Muscle of leg (tissue), 11 donors: ENCODE measurements around the gene CYTH1. TPM values are rescaled to one million over a fixed set of nuclear protein-coding genes. Genes with fewer than 3 reads are reported as not detected.
A peak's percentile ranks its signal among the peaks of the same experiment; 100 is the strongest.

Experiments used
- DNase-seq: peaks from one replicate; pipeline ENCODE4 v3.0.0; 2013
- H3K27ac ChIP-seq: one replicate; pipeline ENCODE4 v1.5.1; 2013; ENCODE audit warnings: mild to moderate bottlenecking, low read length, control low read depth
- H3K27me3 ChIP-seq: one replicate; pipeline ENCODE4 v1.6.1; 2013; ENCODE audit warnings: low read length; ENCODE audit not compliant: control insufficient read depth, insufficient read depth
- H3K36me3 ChIP-seq: one replicate; pipeline ENCODE4 v1.6.1; 2013; ENCODE audit warnings: low read length; ENCODE audit not compliant: control insufficient read depth, insufficient read depth
- H3K4me1 ChIP-seq: one replicate; pipeline ENCODE4 v1.6.1; 2013; ENCODE audit warnings: low read length; ENCODE audit not compliant: control insufficient read depth, insufficient read depth
- H3K4me3 ChIP-seq: one replicate; pipeline ENCODE4 v1.5.1; 2013; ENCODE audit warnings: low read length, control low read depth
- H3K9me3 ChIP-seq: replicated peaks from 2 replicates; pipeline ENCODE4 v1.6.1; 2013; ENCODE audit warnings: low read depth, low read length; ENCODE audit not compliant: control insufficient read depth
- WGBS: methylation state at CpG from one replicate; pipeline ENCODE4 v1.1.5; 2013; ENCODE audit warnings: missing lambda C conversion rate; ENCODE audit not compliant: insufficient coverage; 5-methylcytosine and 5-hydroxymethylcytosine counted together
- polyA plus RNA-seq, 8 donors: library from polyadenylated mRNA; unstranded; fragments of 120-200 nt; gene quantifications; one replicate each; pipeline versions ENCODE4 v1.2.1 to v1.2.3, GENCODE V29; 2013; ENCODE audit warnings: inconsistent platforms in 1 of 8, low replicate concordance in 1 of 8; ENCODE audit not compliant: insufficient read length in 8 of 8, insufficient read depth in 1 of 8
- total RNA-seq: library from RNA; stranded (reverse); fragments of 120-200 nt; gene quantifications from one replicate; pipeline ENCODE4 v1.2.4, GENCODE V29; 2013

The CYTH1 gene
- total and polyA plus RNA-seq, 9 donors = 17.3 to 26.9 (median 21.1) TPM

DNA sequence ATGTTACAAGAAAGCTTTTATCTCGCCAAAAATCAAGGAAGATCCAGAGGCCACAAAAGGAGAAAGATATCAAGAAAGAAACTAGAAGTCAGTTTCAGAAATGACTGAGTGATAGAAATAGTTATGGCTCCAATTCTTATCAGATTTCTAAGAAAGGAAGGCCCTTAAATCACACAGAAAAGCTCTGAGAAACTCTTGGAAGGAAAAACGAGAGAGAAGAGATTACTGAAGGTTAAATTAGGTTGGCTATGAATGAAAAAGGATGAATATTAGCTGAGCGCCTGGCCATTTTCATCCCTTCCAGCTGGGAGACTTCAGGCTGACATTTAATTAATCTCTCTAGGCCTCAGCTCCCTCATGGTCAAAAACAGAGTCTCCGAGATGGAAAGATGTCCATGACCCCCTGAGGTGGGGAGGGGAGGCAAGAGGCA is 72.3 kb downstream of the CYTH1 start:
- Histone ChIP-seq H3K9me3 (no peaks in the 10 kb centered on the region), H3K27me3 (no peaks in the 10 kb centered on the region), H3K4me3 (no peak overlapping the region), H3K27ac (no peak overlapping the region), H3K4me1 (peaks cover 2% of the 10 kb centered on the region), H3K36me3 (peaks cover 14% of the 10 kb centered on the region)
- DNase-seq = no peak
- no CpG with 5 or more reads among the region's 4 CpGs for WGBS

DNA sequence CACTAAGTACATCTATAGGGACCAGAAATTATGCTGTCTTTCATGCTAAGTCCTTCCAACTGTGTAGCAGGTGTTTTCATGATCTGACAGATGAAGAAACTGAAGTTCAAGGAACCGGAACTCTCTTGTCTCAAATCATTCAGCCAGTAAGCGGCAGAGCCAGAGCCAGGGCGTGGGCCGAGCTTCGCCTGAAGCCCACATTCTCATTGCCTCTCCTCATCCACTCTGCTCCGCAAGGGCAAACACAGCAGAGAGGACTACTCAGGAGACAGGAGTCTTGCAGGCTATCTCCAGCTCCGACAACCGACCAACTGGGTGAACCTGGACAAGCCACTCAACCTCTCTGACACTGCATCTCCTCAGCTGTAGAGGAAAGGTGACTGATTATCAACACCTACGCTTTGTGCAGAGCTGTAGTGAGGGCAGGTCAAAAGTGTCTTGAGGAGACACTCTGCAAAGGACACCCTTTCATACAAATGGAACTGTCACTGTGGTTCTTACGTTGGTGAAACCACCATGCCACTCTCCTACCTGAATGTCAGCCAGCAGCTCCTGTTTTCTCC is 72.9 kb downstream of the CYTH1 start:
- Histone ChIP-seq H3K36me3 (peaks cover 17% of the 10 kb centered on the region), H3K27ac (no peak overlapping the region), H3K27me3 (no peaks in the 10 kb centered on the region), H3K9me3 (no peaks in the 10 kb centered on the region), H3K4me1 (peaks cover 2% of the 10 kb centered on the region), H3K4me3 (no peak overlapping the region)
- no peak for DNase-seq
- 89% methylated on average over 7 of the region's 10 CpGs for WGBS

DNA sequence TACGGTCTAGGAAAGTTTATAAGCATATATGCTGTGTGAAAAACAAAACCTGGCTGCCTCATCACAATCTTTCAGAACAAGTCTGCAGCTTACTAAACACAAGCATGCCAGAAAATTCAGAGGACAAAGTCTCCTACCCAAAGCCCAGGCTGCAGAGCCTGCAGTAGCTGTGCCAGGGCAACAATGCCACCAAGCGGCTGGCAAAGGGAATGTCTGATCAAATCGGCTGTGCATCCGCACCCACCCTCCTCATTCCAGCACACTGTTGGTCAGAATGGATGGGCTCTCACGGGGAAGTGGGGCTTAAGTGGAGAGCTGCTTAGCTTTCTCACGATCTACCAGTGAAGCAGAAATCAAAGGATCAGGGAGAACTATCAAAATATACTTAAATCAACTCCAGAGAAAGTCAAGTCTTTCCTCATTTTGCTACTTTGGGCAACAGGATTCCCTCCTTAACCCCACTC is 73.5 kb downstream of the CYTH1 start:
- Histone ChIP-seq H3K27me3 (no peaks in the 10 kb centered on the region), H3K9me3 (no peaks in the 10 kb centered on the region), H3K4me3 (no peak overlapping the region), H3K27ac (no peak overlapping the region), H3K36me3 (peaks cover 17% of the 10 kb centered on the region), H3K4me1 (peaks cover 2% of the 10 kb centered on the region)
- DNase-seq = peak; percentile 90
- no CpG with 5 or more reads among the region's 6 CpGs for WGBS

DNA sequence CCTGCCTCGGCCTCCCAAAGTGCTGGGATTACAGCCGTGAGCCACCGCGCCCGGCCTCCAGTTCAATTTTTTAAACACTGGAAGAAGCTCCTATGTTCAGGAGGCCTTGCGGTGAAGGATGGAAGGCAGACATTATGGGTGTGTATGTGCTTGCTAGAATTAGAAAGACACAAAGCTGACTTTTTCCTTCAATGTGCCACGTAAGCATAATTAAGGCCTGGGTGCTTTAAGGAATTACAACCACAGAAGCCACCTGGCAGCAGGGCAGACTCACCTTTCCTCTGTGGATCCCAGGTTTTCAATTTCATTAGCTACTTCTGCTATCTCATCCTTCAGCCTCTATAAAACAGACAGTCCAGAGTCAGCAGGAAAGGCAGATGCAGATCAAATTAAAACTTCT is 74.2 kb downstream of the CYTH1 start:
- peaks cover 17% of the 10 kb centered on the region for H3K36me3 ChIP-seq
- 93% methylated on average over 6 of the region's 7 CpGs for WGBS
- no peaks in the 10 kb centered on the region for H3K9me3 ChIP-seq
- H3K4me1 ChIP-seq = peaks cover 2% of the 10 kb centered on the region
- DNase-seq = no peak
- H3K27me3 ChIP-seq = no peaks in the 10 kb centered on the region
- H3K4me3 ChIP-seq = no peak overlapping the region
- no peak overlapping the region for H3K27ac ChIP-seq

DNA sequence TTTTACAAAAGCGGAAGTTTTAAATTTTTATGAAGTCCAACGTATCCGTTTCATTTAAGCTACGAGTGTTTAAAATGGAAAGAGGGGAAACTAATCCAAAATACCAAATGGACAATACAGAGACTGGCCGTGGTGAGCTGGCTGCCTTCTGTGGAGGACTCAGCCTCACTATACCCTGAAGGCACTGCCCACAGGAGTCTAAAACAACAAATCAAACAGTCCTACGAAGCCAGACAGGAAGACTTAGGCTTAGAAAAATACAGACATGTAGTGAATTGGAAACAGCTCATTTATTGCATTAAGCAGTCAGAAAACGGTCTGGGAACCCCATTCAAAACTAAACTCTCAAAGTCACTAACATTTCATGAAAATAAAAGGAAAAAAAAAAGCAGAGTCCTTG is 75.1 kb downstream of the CYTH1 start:
- H3K4me3 ChIP-seq = no peak overlapping the region
- H3K27me3 ChIP-seq = no peaks in the 10 kb centered on the region
- H3K36me3 ChIP-seq = peaks cover 22% of the 10 kb centered on the region
- H3K27ac ChIP-seq = no peak overlapping the region
- peaks cover 2% of the 10 kb centered on the region for H3K4me1 ChIP-seq
- DNase-seq = no peak
- 50% methylated on average over 1 of the region's 7 CpGs for WGBS
- H3K9me3 ChIP-seq = no peaks in the 10 kb centered on the region

DNA sequence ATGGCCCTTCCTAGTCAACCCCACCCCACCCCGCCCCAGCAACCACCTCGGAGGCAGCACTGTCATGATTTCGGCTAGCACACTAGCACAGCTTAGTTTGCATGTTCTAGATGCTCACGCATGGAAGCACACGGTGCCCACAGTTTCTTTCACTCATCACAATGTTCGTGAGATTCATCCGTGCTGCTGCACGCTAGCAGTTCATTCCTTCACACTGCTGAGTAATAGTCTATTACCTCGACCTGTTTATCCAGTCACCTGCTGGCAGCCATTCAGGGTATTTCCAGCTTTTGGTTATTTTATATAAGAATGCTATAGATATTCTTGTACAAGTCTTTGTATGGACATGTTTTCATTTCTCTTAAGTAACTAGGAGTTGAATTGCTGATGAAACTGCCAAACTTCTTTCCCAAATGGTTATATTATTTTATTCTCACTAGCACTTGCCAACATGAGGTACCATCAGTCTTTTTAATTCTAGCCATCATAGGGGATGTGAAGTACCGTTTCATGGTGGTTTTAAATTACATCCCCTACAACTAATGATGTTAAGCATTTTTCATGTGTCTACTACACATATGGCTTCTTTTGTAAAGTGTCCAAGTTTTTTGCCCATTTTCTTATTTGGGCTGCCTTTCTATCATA is 75.7 kb downstream of the CYTH1 start:
- Histone ChIP-seq H3K27me3 (no peaks in the 10 kb centered on the region), H3K27ac (no peak overlapping the region), H3K4me1 (peaks cover 2% of the 10 kb centered on the region), H3K4me3 (no peak overlapping the region), H3K9me3 (no peaks in the 10 kb centered on the region), H3K36me3 (peaks cover 29% of the 10 kb centered on the region)
- WGBS = 66% methylated on average over 7 of the region's 10 CpGs
- DNase-seq = no peak

DNA sequence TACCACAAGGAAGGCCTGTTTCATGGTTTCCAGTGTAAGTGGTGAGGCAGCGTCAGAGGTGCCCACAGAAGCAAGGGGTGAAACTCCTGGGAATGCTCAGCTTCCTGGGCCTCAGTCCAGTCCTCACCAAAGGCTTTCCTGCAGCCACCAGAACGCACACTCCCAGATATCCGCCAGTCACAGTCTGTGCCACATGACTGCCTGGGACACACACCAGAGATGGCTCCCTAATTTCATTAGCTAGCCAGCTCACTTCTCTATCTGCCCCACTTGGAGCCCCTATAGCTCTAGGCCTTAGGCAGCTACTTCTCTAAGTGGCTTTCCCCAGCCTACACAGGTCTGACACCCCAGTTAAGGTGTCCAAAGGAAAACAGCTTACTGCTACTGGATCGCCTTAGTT is 77.0 kb downstream of the CYTH1 start:
- no peaks in the 10 kb centered on the region for H3K27me3 ChIP-seq
- peaks cover 32% of the 10 kb centered on the region for H3K36me3 ChIP-seq
- WGBS = 89% methylated on average over 3 of the region's 4 CpGs

DNA sequence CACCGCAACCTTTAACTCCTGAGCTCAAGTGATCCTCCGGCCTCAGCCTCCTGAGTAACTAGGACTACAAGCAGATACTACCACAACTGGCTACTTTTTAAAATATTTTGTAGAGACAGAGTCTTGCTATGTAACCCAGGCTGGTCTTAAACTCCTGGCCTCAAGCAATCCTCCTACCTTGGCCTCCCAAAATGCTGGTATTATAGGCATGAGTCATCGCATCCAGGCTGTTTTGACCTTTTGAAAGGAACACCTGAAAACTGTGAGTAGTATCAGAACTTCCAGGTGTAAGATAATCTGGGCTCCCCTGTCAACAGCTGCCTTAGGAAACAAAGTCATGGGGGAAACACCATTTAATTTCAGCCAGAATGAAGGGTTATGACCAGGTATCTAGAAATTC is 77.5 kb downstream of the CYTH1 start:
- Histone ChIP-seq H3K27ac (no peak overlapping the region), H3K27me3 (no peaks in the 10 kb centered on the region), H3K4me3 (no peak overlapping the region), H3K36me3 (peaks cover 37% of the 10 kb centered on the region), H3K9me3 (no peaks in the 10 kb centered on the region), H3K4me1 (peaks cover 2% of the 10 kb centered on the region)
- no peak for DNase-seq
- 80% methylated on average over 1 of the region's 3 CpGs for WGBS

More for the DNA sequence above, 77.0 kb downstream of the CYTH1 start:
- Histone ChIP-seq H3K9me3 (no peaks in the 10 kb centered on the region), H3K27ac (no peak overlapping the region), H3K4me1 (peaks cover 2% of the 10 kb centered on the region), H3K4me3 (no peak overlapping the region)
- DNase-seq = no peak

DNA sequence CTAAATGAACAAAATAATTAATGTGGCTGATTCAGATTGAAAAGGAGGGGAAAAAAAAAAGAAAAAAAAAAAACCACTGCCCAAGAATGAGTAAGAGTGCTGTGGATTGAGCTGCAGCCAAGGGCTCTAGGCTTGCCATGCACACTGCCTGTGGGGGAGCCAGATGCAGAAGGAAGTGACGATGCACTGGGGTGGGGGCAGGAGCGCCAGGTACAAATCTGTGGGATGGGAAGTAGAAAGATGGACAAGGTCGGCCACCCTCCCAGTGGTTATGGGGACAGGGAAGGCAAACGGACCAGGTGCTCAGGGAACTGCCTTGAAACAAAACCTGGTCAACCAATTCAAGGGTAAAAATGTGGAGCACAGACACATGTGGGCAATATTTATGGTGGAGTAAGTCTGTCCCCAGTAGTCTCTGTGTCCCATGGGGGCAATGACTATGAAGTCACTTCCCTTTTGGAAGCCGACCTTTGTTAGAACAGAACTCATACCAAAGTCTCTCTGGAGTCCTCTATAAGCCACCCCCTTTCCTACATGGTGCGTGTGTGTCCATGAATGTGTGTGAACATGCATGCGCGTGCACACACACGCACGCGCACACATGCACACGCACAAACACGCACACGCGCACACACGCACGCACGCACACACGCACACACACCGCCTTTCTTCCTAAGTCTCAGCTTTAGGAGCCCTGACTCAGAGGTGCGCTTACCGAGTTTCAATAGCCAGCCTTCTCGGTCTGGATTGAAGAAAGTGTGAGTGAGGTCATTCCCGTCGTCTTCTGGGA is 84.3 kb downstream of the CYTH1 start:
- H3K36me3 ChIP-seq = peaks cover 55% of the 10 kb centered on the region
- H3K4me3 ChIP-seq = no peak overlapping the region
- no peak for DNase-seq
- H3K4me1 ChIP-seq = no peaks in the 10 kb centered on the region
- H3K27me3 ChIP-seq = no peaks in the 10 kb centered on the region
- no peaks in the 10 kb centered on the region for H3K9me3 ChIP-seq
- H3K27ac ChIP-seq = no peak overlapping the region
- 92% methylated on average over 21 of the region's 25 CpGs for WGBS

DNA sequence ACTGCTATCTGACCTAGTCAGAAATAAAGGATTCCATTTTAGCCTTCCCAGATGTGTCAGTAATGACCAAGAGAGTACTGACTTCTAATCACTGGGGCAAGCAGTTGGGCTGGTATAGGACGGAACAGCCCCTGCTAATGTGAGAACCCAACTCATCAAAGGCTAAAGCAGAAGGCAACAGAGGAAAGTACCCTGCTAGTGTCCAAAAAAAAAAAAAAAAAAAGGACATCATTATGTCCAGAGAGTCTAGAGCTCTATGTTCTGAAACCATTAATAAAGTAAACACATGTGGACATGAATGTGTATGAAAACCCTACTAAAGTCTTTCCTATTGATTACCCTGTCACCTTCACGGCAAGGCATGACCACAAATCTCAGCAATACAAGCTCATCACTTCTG is 85.0 kb downstream of the CYTH1 start:
- Histone ChIP-seq H3K27ac (no peak overlapping the region), H3K4me3 (no peak overlapping the region), H3K36me3 (peaks cover 55% of the 10 kb centered on the region), H3K9me3 (no peaks in the 10 kb centered on the region), H3K4me1 (no peaks in the 10 kb centered on the region), H3K27me3 (no peaks in the 10 kb centered on the region)
- DNase-seq = no peak
- WGBS = no CpG with 5 or more reads among the region's 2 CpGs
